PFSK-1 (cell line): ENCODE measurements around the gene PTPN23.

Experiments
- POLR2AphosphoS5 ChIP-seq: IDR thresholded peaks from 2 replicates; pipeline ENCODE4 v1.6.1; 2012; ENCODE audit warnings: low read depth, mild to moderate bottlenecking, control low read depth, low read length, moderate library complexity
- REST ChIP-seq, 2 experiments: IDR thresholded peaks; 2 replicates each; pipeline versions ENCODE4 v1.6.1 to v1.8.0; 2011 to 2012; ENCODE audit warnings: low read depth in 2 of 2, low read length in 2 of 2, control low read depth in 1 of 2, inconsistent platforms in 1 of 2, mild to moderate bottlenecking in 1 of 2, moderate library complexity in 1 of 2; ENCODE audit not compliant: insufficient read depth in 1 of 2
- SIN3A ChIP-seq: IDR thresholded peaks from 2 replicates; pipeline ENCODE4 v1.6.1; 2012; ENCODE audit warnings: mild to moderate bottlenecking, low read length, moderate library complexity, borderline replicate concordance; ENCODE audit not compliant: insufficient read depth

GRCh38 chr3:47342151-47342550, 38.7 kb upstream of the PTPN23 start:
- TF ChIP-seq REST (IDR thresholded peaks at IDR 0.05; ENCODE audit: insufficient read depth in 1 of 2, low read depth in 2 of 2, low read length in 2 of 2) (no peak), POLR2AphosphoS5 (no peak), SIN3A (no peak)
